HG02970 (cell line): ENCODE results near the gene TRIM8.

Experiments used
- ATAC-seq: cut with Tn5 transposase; IDR thresholded peaks from one replicate; pipeline ENCODE4 v1.9.1; 2021; ENCODE audit warnings: mild to moderate bottlenecking, moderate library complexity, moderate number of reproducible peaks; ENCODE audit not compliant: unreplicated experiment, low FRiP score

TRIM8 gene

DNA sequence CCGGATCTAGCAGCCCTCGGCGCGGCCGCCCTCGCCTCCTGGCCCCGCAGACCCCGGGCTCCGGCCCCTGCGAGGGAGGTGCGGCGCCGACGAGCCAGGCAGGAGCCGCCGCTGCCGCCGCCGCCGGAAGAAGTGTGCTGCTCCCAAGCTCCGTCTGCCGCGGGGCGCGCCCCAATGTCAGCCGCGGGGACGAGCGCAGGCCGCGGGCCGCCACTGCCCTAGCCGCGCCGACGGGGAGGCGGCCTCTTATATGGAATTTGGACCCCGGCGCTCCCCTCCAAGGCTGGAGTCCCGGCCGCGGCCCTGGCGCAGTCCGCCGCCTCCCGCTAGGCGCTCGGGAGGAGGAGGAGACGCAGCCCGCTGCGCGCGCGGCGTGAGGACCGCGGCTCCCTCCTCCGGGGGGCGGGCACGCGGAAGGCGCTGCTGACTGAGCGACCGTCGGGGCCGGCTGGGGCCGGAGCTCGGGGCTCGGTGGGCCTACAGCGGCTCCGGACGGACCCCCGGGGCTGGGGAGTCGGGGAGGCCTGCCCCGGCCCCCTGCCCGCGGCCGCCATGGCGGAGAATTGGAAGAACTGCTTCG is at the start of gene TRIM8:
Gene TRIM8, plus strand, starts transcription at position 414 of the 580 bp plus-strand sequence. Its CDS starts 139 bp downstream, at position 553.
- ATAC-seq: no peak

GRCh38 chr10:102595293-102595692 is 49.0 kb upstream of the TRIM8 start:
- ATAC-seq: no peak

- no peak for ATAC-seq
These were observed 48.4 kb upstream of the TRIM8 start for GRCh38 chr10:102595897-102596296.

DNA sequence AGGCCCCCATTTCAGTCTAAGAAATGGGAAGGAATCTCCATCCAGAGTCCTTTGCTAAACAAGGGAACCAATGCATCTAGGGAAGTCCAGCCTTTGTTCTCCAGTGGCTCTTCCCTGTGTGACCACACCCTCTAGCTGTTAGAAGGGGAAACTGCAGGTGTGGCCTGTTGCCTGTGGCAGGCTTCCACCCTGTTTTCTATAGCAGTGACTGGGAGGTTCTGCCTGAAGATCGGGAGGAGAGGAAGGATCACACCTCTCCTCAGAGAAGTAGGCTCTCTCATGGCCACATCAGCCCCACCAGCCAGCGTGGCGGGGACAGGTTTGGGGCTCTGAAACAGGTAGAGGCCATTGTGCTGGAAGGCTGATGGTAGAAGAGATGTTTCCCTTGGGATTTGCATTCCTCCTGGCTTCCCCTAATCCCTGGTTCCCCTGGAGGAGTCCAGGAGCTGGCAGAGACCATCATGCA is 47.7 kb upstream of the TRIM8 start:
- no peak for ATAC-seq

DNA sequence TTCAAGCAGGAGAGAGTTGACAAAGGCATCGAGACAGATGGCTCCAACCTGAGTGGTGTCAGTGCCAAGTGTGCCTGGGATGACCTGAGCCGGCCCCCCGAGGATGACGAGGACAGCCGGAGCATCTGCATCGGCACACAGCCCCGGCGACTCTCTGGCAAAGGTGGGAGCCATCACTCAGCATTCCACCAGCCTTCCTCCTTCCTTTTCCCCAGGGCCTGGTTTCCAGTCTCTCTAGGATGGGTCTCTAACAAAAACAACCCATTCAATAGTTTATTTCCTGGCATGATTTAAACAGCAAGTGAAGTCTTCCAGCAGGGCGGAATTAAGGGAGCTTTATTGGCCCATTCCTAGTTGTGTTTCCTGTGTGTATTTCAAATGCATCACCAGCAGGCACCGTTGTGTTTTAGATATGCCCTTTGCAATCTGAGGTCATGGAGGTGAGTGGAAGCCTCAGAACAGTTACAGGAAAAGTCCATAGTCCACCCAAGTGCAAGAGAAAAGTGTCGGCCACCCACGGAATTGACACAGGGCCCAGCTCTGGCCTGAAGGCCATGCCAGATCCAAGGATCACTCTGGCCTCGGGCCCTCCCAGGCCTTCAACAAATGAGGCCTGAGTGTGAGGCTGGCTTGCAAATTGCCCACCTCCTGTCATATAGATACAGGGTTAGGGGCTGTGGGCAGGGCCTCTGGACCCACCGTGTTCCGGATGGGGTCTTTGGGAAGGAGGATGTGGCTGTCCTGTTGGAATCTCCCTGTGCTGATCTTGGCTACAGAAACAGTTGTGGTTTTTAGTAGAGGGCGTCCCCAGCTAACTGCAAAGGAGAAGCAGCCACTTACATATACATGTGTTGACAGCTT is 46.9 kb upstream of the TRIM8 start:
- ATAC-seq: no peak

GRCh38 chr10:102598243-102598642 is 46.0 kb upstream of the TRIM8 start:
- ATAC-seq: no peak

DNA sequence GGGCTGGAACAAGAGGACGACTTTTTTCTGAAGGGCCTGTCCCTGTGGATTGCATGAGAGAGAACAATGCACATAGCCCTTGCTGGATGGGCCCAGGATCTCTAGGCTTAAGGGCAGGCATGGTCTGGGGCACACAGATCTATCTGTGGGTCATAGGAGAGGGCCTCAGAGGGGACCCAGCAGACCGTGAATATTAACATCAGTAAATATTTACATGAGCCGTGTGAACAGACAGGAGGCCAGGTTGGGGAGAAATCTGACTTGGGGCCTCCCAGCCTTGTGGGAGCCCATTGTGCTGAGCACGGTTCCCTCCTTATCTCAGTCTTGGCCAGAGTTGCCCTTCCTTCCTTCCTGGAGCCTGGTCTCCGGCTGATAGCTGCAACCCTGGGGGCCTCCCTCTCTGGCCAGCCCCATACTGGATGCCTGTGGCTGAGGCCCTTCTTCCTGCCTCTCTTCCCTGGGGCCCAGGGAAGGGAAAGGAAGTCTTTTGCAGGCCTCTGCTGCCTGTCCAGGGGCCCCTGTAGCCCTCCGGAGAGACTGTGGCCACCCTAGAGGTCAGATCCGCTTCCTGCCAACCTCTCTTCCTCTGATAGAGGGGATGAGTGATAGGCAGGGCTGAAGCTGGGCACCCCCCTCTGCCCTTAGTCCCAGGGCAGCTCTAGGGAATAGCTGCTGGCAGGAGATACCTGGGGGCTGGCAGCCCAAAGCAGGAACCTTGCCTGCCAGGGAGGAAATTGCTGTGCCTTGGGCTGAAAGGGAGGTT is 44.5 kb upstream of the TRIM8 start:
- no peak for ATAC-seq

DNA sequence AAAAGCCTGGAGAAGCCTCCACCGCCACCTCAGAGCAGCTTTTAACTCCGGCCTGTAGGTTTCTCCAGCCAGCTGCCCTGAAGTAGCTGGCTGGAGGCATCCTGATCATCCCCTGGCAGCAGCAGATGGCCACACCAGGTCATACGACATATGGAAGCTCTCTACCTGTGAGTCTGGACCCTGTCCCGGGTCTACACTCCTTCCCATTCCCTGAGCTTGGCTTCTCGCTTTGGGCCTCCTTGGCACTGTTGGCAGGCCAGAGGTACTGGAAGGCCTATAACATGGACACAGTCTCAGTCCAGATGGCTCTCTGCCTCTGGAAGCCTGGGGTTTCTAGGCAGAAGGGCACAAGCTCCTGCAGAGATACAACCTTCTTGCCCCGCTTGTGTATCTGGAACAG is 43.5 kb upstream of the TRIM8 start:
- ATAC-seq: no peak

DNA sequence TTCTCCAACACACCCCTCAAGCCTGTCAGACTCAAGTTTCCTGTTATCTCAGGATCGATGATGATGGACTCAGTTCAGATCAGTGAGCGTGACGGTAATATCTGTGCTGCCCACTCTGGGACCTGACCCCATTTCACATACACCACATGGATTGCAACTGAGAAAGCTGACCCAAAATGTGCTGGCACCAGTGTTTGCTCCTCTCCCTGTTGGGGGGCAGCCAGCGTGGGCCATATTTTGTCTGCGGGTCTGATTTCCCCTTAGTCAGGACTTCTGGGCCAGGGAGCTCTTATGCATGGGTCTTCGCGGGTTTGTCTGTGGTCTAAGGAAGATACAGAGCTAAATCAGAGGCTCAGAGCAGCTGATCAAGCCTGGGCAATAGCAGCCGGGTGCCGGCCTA is 42.6 kb upstream of the TRIM8 start:
- ATAC-seq: no peak

DNA sequence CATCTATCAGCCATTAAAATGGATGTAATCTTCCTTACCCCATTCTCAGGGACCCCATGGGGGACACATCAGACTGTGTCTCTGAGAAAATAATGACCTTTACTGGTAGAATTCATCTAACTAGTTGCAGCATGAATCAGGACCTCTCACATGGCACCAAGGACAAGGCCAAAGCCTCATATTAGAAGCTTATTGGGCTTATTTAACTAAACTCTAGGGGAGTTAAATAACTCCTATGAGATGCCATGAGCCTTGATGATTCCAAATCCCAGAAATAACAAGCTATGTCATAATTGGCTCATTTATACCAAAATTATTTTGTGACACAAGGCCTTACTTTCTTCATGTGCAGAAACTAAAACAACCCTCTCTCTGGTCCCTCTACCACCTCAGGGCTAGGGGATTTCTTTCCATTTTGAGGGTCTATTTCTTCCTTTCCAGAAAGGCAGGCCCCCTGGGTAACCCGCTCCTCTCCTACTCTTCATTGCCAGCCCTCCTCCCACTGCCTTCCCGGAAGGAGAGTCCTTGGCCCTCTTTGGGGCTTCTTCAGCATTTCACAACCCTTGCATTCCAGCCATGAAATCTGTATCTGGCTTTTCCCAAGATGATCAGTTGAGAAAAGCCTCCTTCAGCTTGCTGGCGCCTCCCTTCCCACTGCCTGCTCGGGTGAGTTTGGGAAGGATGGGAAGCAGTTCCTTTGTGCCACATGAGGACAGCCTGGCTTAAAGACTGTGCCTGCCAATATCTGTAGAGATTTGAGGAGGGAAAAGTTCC is 41.8 kb upstream of the TRIM8 start:
- ATAC-seq: no peak

DNA sequence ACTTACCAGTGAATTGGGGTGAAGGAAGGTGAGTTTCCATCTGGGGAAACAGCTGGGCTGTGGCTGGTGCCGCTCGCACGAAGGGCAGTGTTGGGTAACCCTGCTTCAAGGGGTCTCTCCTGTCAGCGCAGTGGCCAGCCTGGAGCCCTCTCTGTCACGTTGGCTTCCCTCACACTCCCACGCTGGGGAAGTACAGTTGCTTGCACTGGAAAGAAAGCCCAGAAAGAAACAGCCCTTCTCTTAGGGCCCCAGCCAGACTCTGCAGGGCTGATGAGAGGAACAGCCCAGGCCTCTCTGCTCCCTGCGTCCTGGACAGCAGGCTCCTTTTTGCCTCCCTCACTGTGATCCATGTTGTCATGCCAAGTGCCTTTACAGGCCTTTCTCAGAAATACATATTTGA is 40.3 kb upstream of the TRIM8 start:
- no peak for ATAC-seq

DNA sequence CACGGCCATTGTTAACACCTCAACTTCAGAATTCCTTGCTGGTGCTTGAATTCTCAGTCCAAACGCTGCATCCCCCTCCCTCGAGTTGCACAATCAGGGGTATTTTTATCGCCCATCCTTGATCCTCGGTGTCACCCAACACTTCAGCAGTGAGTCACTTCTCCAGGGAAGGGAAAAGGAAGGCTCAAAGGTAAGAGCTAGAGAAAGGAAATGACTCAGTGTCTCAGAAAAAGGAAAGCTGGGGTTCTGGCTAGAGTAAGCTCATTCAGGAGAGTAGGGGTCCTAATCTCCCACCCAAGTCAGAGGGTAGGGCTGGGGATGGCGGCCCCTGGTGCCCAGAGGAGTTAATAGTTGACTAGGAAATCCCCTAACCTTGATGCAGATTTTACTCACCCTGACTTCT is 39.8 kb upstream of the TRIM8 start:
- ATAC-seq: no peak

DNA sequence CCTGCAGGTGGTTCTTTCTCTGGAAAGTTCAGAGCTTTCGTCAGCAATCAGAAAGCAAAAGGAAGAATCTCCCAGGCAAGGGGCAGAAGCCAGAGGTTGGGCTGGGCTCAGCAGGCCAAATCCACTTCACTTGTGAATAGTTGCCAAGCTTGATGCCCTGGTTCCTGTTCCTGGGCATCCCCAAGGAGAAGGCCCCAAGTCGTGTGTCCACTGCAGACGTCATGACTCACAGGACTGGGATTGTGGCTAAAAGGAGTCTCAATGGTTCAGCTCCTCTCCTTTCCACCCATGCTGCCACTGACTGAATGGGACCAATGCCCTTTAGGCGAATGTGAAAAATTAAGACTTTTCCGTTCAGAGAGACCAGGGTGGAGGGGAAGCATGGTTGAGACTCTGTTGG is 38.6 kb upstream of the TRIM8 start:
- no peak for ATAC-seq

DNA sequence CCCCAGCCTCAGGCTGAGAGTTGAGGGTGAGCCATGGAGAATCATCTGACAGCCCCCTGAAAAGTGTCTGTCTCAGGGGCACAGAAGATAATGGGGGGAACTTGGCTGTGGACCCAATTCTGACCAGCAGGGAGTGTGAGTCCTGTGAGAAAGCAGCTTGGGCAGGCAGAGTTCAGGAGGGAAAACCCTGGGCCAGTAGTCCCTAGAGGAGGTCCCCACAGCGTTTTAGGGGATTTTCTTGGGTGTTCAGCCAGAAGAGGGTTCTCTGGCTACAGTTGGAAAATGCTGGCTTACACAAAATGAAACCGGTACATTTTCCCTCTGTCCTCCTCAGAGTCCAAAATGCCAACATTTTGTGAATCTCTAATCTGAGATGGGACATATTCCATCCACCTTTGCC is 35.8 kb upstream of the TRIM8 start:
- no peak for ATAC-seq

- no peak for ATAC-seq
These were observed 33.8 kb upstream of the TRIM8 start for GRCh38 chr10:102610441-102610887.

GRCh38 chr10:102611514-102612087 is 32.7 kb upstream of the TRIM8 start:
- no peak for ATAC-seq

DNA sequence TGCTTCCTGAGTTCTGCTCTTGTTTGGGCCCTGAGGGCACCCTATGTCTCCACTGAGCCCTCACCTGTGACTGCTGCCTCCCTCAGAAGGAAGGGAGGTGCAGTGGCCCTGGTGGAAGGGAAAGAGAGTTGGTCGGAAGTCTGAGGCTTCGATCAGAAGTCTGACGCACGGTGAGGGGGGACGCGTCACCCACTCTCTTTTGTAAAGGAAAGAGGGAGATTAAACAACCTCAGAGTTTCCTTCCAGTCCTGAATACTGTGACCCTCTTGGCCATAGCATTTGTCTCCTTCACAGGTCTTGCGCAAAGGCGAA is 31.4 kb upstream of the TRIM8 start:
- ATAC-seq: no peak

DNA sequence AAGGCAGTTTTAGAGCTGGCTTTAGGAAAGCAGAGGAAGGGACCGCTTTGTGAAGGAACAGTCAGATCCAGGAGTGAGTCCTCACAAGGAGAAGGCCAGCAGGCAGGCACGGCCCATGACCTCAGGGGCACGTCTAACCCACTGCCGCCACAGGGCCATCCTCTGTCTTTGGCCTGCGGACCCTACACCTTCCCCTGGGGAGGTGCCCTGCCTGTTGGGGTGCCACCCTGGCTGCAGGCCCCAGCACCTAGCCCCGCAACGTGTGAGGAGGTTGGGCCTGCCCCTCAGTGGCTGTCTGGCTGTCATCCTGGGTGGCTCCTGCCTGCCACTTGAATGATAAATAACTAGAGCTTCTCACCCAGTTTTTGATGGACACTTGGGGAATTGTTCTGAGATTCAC is 31.0 kb upstream of the TRIM8 start:
- ATAC-seq: no peak

GRCh38 chr10:102613785-102614184 is 30.5 kb upstream of the TRIM8 start:
- no peak for ATAC-seq

DNA sequence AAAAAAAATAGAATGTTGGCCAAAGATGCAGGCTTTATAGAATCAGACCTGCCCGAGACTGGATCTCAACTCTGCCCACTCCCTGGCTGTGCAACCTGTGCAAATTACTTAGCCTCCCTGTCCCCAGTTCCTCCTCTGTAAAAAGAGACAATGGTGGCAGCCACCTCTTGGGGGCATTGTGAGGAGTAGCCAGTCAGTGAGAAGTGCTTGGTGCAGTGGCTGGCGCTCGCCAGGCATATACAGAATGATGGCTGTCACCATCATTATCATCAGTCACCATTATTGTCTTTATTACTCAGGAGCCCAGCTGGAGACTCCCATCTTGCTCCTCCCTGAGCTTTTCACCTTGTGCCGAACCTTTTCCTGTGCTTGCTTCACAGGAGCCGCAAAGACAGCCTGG is 29.4 kb upstream of the TRIM8 start:
- ATAC-seq: no peak
